GM18868 (cell line): Measurements from ENCODE around the gene ZNF277.

Experiments used
- ATAC-seq: cut with Tn5 transposase; IDR thresholded peaks from one replicate; pipeline ENCODE4 v1.9.1; 2021; ENCODE audit warnings: mild to moderate bottlenecking, moderate library complexity; ENCODE audit not compliant: unreplicated experiment

ZNF277 gene

DNA sequence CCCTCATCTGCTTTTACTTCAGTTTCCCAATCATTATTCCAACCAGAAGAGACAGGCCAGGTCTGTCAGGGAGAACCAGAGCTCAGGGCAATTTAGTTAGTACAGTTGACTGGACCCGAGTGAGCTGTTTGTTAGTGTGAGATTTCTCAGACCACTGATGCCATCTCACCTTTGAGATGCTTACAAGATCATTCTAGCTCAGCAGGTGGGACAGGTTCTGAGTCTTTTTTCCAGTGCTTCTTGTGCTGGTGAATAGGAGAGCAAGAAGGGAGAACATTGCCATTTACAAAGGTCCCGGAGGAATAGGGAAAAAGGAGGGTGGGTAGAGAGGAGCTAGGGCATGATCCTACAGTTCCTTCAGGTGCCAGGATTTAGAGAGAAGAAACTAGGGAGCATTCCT is 131.4 kb downstream of the ZNF277 start:
- no peak for ATAC-seq

DNA sequence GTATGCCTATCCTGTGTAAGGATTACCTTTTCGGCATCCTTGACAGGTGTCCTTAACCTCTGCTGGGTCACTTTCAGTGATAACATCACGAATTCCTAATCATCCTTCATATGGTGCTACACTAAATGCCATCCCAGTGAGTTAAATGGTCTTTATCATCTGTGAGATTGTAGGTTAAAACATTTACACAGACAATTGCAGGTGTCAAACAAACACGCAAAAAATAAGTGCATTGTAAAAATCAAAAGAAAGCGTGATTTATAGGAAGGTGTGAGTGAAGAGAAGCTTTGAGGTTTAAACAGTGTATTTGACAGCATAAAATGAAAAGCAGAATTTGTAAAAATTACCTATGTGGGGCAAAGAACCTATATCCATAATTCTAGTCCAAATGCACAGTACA is 132.3 kb downstream of the ZNF277 start:
- no peak for ATAC-seq

GRCh38 chr7:112341464-112341863 is 135.0 kb downstream of the ZNF277 start:
- ATAC-seq: no peak

DNA sequence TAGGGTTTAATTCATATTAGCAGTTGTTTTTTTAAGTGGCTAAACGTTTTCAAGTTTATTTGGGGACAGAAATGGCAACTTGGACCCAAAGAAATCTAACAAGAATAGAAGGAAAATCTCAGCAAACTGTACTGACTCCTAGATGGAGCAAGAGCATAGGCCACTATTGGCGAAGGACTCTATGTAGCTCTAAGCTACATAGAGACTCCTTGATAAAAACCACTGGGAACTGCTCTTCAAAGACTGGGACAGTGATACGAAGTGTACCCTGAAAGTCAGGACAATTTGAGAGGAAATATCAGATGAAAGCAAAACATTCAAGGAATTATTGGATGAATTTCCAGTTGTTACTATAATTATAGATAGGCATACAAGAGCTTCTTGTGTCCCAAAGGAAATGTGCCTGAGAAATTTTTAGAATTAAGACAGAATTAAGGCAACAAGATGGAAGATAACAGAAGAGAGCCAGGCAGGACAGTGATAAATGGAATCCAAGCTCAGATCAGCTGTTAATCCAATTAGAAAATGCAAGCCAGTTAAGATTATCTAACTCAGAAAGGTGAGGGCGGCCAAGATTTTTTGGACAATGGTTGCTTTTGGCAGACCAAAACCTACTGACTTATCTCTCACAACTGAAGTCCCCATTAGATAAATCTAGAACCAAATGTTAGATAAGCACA is 140.0 kb downstream of the ZNF277 start:
- ATAC-seq: no peak

DNA sequence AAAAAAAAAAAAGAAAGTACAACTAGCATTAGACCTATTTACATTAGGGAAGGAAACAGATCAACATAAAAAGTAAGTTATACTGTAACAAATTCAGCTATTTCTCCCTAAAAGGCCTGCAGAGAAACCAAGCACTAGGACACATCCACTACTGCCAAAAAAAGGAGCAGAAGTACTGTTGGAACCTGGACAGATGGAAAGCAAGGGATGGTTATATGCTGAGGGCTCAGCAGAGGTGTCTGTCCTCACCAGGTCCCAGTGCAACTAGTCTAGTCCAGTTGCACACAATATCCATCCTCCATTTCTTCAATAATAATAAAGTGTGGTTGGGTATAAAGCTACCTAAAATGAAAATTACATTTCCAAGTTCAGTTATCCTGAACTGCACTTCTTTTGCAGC is 140.6 kb downstream of the ZNF277 start:
- ATAC-seq: no peak

DNA sequence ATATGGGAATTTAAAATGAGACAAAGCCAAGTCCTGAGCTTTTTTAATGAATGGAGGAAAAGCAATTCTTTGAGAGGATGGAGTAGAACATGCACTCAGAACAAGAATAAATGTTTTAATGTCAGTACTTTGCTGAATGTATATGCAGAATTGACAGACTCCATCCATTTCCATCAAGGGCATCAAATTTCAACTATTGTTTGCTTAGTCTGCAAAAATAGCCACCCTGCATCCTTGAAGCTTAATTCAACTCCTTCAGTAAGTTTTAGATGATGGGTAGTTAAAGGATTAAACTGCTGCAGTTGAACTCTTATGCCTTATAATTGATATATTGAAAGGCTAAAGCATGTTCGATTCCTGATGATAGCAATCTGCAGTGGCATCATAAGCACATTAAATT is 144.1 kb downstream of the ZNF277 start:
- ATAC-seq: no peak

GRCh38 chr7:112356596-112356995 is 150.1 kb downstream of the ZNF277 start:
- no peak for ATAC-seq

DNA sequence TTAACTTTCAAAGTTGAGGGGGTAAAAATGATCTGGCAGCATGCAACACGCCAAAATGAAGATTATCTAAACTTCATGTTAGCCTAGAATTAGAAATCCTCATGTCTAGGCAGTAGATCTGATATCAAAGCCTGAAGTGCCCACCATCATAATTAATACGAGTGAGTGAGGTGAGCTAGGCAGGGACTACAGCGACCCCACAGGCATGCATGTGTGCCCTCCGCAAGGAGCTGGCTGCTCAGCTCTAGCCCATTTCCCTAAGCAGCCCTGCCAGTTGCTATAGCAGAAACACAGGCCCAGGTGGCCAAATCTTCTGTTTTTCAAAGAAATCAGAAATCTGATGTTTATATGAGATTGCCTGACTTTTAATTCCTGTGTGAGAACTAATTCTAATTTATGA is 150.6 kb downstream of the ZNF277 start:
- no peak for ATAC-seq

GRCh38 chr7:112358513-112358912 is 152.0 kb downstream of the ZNF277 start:
- ATAC-seq: no peak

DNA sequence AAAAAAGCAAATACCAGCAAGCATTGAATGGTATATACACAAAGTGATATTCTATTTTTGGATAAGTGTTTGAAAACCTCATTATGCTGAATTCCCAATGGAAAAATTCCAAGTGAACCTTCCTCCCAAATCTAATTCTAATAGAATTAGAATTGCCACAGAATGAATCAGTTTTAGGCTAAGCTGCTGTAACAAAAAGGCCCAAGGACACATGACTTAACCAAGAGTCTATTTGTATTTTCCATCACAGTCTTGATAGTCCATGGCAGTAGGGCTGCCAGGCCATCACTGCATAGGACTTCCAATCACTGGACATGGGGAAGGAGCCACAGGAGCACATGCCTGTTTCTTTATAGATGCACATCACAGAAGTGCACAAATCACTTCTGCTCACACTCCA is 152.6 kb downstream of the ZNF277 start:
- ATAC-seq: no peak

GRCh38 chr7:112360681-112361080 is 154.2 kb downstream of the ZNF277 start:
- no peak for ATAC-seq

DNA sequence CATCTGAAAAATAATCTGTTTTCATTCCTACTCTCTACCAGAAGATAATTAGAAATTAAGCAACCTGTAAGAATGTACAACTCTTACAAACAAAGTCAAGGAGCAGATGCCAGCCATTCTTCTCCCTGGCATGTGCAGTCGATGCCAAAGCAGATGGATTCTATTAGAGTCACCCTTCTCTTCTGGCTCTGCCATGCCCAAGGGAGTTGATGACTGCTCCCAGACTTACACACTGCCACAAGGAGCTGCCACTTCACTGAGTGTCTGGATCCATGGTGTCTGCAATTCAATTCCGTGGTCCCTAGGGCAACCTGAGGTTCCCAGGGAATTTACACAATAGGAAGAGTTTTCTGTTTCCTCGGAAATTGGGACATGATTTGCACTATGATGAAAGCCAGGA is 154.7 kb downstream of the ZNF277 start:
- ATAC-seq: no peak

GRCh38 chr7:112362053-112362650 is 155.7 kb downstream of the ZNF277 start:
- ATAC-seq: no peak

- no peak for ATAC-seq
Observed at GRCh38 chr7:112362731-112363131, 156.2 kb downstream of the ZNF277 start.

GRCh38 chr7:112364388-112364787 is 157.9 kb downstream of the ZNF277 start:
- no peak for ATAC-seq

GRCh38 chr7:112365551-112365950 is 159.1 kb downstream of the ZNF277 start:
- ATAC-seq: no peak

DNA sequence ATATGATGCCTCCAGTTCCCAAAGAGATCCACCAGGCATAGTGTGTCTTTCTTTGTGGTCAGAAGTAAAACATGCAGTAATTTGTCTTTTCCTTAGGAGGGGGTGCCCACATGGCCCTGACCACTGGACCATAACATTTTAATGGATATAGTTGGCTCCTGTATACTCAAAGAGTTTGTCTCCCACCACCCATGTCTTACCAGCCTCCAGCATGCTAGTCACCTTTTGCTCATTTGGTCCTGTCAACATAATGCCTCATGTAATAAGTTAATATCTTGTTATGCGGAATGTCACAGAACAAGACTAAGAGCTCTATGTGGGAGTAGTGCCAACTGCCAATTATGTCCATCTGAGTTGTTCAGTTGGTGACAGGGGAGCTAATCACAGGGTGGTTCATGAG is 160.4 kb downstream of the ZNF277 start:
- no peak for ATAC-seq

GRCh38 chr7:112370436-112370835 is 163.9 kb downstream of the ZNF277 start:
- no peak for ATAC-seq

DNA sequence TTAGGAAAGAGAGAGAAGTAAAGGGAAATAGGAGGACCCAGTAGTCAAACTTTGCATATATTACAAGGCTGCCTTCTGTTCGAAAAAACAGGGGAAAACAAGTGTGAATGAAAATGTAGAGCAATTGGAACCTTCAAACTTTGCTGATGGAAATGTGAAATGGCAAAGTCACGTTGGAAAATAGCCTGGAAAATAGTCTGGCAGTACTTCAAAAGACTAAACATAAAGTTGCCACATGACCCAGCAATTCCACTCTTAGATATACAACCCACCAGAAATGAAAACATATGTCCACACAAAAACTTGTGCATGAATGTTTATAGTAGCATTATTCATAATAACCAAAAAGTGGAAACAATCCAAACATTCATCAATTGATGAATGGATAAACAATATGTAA is 165.2 kb downstream of the ZNF277 start:
- ATAC-seq: no peak

DNA sequence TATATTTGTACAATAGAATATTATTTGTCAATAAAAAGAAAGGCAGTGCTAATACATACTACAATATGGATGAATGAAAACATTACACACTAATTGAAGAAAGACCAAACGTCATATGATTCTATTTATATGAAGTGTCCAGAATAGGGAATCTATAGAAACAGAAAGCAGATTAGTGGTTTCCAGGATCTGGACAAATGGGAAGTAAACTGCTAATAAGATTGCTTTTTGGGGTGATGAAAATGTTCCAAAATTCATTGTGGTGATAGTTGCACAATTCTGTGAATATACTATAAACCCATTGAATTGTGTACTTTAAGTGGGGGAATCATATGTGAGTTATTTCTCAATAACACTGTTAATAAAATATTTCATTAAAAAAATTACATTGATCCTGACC is 165.6 kb downstream of the ZNF277 start:
- no peak for ATAC-seq

- ATAC-seq: no peak
Observed at GRCh38 chr7:112377593-112377992, 171.1 kb downstream of the ZNF277 start.

DNA sequence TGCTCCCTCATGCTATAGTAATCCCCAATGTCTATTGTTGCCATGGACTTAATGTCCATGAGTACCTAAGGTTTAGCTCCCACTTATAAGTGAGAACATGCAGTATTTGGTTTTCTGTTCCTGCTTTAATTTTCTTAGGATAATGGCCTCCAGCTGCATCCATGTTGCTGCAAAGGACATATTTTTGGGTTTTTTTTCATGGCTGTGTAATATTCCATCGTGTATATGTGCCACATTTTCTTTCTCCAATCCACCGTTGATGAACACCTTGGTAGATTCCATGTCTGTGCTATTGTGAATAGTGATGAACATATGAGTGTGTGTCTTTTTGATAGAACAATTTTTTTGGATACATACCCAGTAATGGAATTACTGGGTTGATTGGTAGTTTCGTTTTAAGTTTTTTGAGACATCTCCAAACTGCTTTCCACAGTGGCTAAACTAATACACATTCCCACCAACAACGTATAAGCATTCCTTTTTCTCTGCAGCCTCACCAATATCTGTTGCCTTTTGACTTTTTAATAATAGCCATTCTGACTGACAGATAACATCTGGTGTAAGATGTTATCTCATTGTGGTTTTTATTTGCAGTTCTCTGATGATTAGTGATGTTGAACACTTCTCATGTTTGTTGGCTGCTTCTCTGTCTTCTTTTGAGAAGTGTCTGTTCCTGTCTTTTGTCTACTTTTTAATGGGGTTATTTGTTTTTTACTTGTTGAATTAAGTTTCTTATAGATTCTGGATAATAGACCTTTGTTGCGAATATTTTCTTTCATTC is 175.0 kb downstream of the ZNF277 start:
- ATAC-seq: no peak
